B cell (primary cell): ENCODE measurements around the gene HSPB9. TPM values are rescaled to one million over a fixed set of nuclear protein-coding genes. Genes with fewer than 3 reads are reported as not detected.

ENCODE experiments used
- ATAC-seq: fragments of 200-7000 bp; cut with Tn5 transposase; one replicate; pipeline ENCODE4 v1.10.0; 2021; ENCODE audit warnings: low read depth, mild to moderate bottlenecking, moderate number of reproducible peaks, moderate library complexity
- CTCF ChIA-PET: fragments of 350-600 bp; sonication (Branson Sonifier 250); formaldehyde crosslinking; loops from one replicate; lab custom pipeline; 2021; ENCODE audit warnings: antibody characterized with exemption, inconsistent platforms; lab: Charles Lee
- POLR2A ChIA-PET: fragments of 350-600 bp; sonication (Branson Sonifier 250); formaldehyde crosslinking; loops from one replicate; lab custom pipeline; 2021; ENCODE audit warnings: antibody characterized with exemption; lab: Charles Lee
- DNase-seq: peaks from one replicate; pipeline ENCODE4 v3.0.0; 2013
- H2AFZ ChIP-seq: 2 replicates; pipeline ENCODE4 v1.6.1; 2012; ENCODE audit warnings: mild to moderate bottlenecking, low read depth, low read length; ENCODE audit not compliant: insufficient read depth, poor library complexity, severe bottlenecking
- H3K27ac ChIP-seq, 2 donors: 1 replicate in 1 of 2; 2 replicates in 1 of 2; pipeline ENCODE4 v1.5.1; 2012 to 2013; ENCODE audit warnings: low read length in 2 of 2, mild to moderate bottlenecking in 2 of 2, moderate library complexity in 1 of 2
- H3K27me3 ChIP-seq, 4 experiments: fragments of 200-600 bp in 1 of 4; sonication (generic) in 1 of 4; replicated peaks in 1 of 4; 1 replicate in 2 of 4; 2 replicates in 2 of 4; pipeline versions ENCODE4 v1.6.1 to v1.7.0; 2013 to 2016; ENCODE audit warnings: low read length in 3 of 4, mild to moderate bottlenecking in 2 of 4, mixed read lengths in 1 of 4, moderate library complexity in 1 of 4; ENCODE audit not compliant: insufficient read depth in 4 of 4, control insufficient read depth in 3 of 4; ENCODE audit errors: control extremely low read depth in 1 of 4
- H3K36me3 ChIP-seq, 2 experiments: replicated peaks in 1 of 2; 1 replicate in 1 of 2; 2 replicates in 1 of 2; pipeline versions ENCODE4 v1.6.1 to v1.7.1; 2013; ENCODE audit warnings: low read length in 1 of 2; ENCODE audit not compliant: insufficient read depth in 2 of 2, control insufficient read depth in 1 of 2; ENCODE audit errors: control extremely low read depth in 1 of 2, extremely low read depth in 1 of 2
- H3K4me1 ChIP-seq, 2 donors: fragments of 200-600 bp in 1 of 2; sonication (generic) in 1 of 2; 1 replicate in 1 of 2; 2 replicates in 1 of 2; pipeline versions ENCODE4 v1.5.1 to v1.6.1; 2013 to 2017; ENCODE audit warnings: low read length in 2 of 2; ENCODE audit not compliant: control insufficient read depth in 2 of 2, insufficient read depth in 2 of 2
- H3K4me2 ChIP-seq: replicated peaks from 2 replicates; pipeline ENCODE3; 2012; ENCODE audit warnings: mild to moderate bottlenecking, low read depth, low read length; ENCODE audit not compliant: poor library complexity, severe bottlenecking
- H3K4me3 ChIP-seq, 5 experiments: fragments of 200-600 bp in 1 of 5; sonication (generic) in 1 of 5; 1 replicate in 3 of 5; 2 replicates in 2 of 5; pipeline versions ENCODE4 v1.5.1 to v1.7.0; 2011 to 2016; ENCODE audit warnings: low read length in 4 of 5, mild to moderate bottlenecking in 4 of 5, low read depth in 2 of 5, control low read depth in 1 of 5, moderate library complexity in 1 of 5; ENCODE audit not compliant: insufficient read depth in 1 of 5; ENCODE audit errors: control extremely low read depth in 1 of 5, extremely low read depth in 1 of 5
- H3K79me2 ChIP-seq: fragments of 200-600 bp; sonication (generic); one replicate; pipeline ENCODE4 v1.6.0; 2016; ENCODE audit warnings: low read length; ENCODE audit not compliant: control insufficient read depth, insufficient read depth
- H3K9ac ChIP-seq: fragments of 200-600 bp; sonication (generic); 2 replicates; pipeline ENCODE4 v1.6.1; 2017; ENCODE audit warnings: mild to moderate bottlenecking, low read length, moderate library complexity
- H3K9me3 ChIP-seq, 3 donors: one replicate each; pipeline versions ENCODE4 v1.6.1 to v1.7.1; 2013; ENCODE audit warnings: low read length in 2 of 3; ENCODE audit not compliant: control insufficient read depth in 2 of 3, insufficient read depth in 1 of 3; ENCODE audit errors: control extremely low read depth in 1 of 3
- H4K20me1 ChIP-seq: 2 replicates; pipeline ENCODE4 v1.6.0; 2012; ENCODE audit warnings: mild to moderate bottlenecking, low read length; ENCODE audit not compliant: insufficient read depth, control insufficient read depth, poor library complexity, severe bottlenecking
- H3K27ac Mint-ChIP-seq: one replicate; pipeline ENCODE4 v1.8.0; 2021; ENCODE audit warnings: mixed read lengths
- H3K27me3 Mint-ChIP-seq: one replicate; pipeline ENCODE4 v1.8.0; 2021; ENCODE audit warnings: mixed read lengths
- H3K4me1 Mint-ChIP-seq: one replicate; pipeline ENCODE4 v1.8.0; 2021; ENCODE audit warnings: mixed read lengths
- H3K4me3 Mint-ChIP-seq: one replicate; pipeline ENCODE4 v1.8.0; 2021; ENCODE audit warnings: mixed read lengths
- H3K9me3 Mint-ChIP-seq: one replicate; pipeline ENCODE4 v1.8.0; 2022; ENCODE audit warnings: mixed read lengths; ENCODE audit not compliant: insufficient read depth
- CTCF ChIP-seq: fragments of 200-600 bp; IDR thresholded peaks from one replicate; pipeline ENCODE4 v1.8.0; 2022; ENCODE audit warnings: antibody characterized with exemption, mild to moderate bottlenecking
- EZH2 ChIP-seq: IDR thresholded peaks from 2 replicates; pipeline ENCODE4 v1.6.1; 2012; ENCODE audit warnings: borderline replicate concordance, low read depth, mild to moderate bottlenecking, moderate library complexity, low read length; ENCODE audit not compliant: insufficient read depth, poor library complexity, severe bottlenecking
- WGBS: methylation state at CpG from one replicate; pipeline ENCODE4 v1.1.5; 2013; ENCODE audit warnings: missing lambda C conversion rate; ENCODE audit not compliant: insufficient coverage; 5-methylcytosine and 5-hydroxymethylcytosine counted together
- intact Hi-C: fragments of 100-400 bp; cut with micrococcal nuclease; formaldehyde crosslinking; loops from one replicate; pipeline ENCODE4 v1.10.0; 2022
- polyA plus RNA-seq: library from polyadenylated mRNA; depleted of rRNA; stranded (reverse); fragments of >200 nt; gene quantifications from 2 replicates; pipeline ENCODE4 v1.2.3, GENCODE V29; 2012
- total RNA-seq, 2 donors: library from RNA; stranded (reverse); fragments of 120-200 nt in 1 of 2; gene quantifications; 1 replicate in 1 of 2; 2 replicates in 1 of 2; pipeline versions ENCODE4 v1.2.3 to v1.2.4, GENCODE V29; 2013 to 2022

Gene HSPB9
- total and polyA plus RNA-seq, 2 donors (not counting 1 experiment from before 2014, with no cell fraction given), result 0.09 TPM; not detected in 1

GRCh38 chr17:42120770-42121769 is 1.5 kb upstream of the HSPB9 start, which contains the start of gene KAT2A:
Gene KAT2A (minus strand): TSS chr17:42121367. CDS start chr17:42121304, 63 bp downstream.
- Histone ChIP-seq H3K36me3 (peaks cover 0 to 27% of the 10 kb centered on the region in 2 experiments), H3K4me2 (peak within 1 kb of the TSS; percentile 89), H3K79me2 (peaks cover 4% of the 10 kb centered on the region), H3K27me3 (no peaks in the 10 kb centered on the region), H3K9ac (peak within 1 kb of the TSS; percentile 70), H3K4me1 (peaks cover 14 to 26% of the 10 kb centered on the region in 2 donors), H3K27ac (no peak within 1 kb of the TSS), H4K20me1 (no peaks in the 10 kb centered on the region), H3K9me3 (no peaks in the 10 kb centered on the region), H2AFZ (peak within 1 kb of the TSS; percentile 84), H3K4me3 (peak within 1 kb of the TSS in 4 of 5 experiments; percentile 40 to 79 (median 58))
- Mint-ChIP-seq H3K4me3 (peak within 1 kb of the TSS; percentile 72), H3K9me3 (no peaks in the 10 kb centered on the region), H3K27ac (peak within 1 kb of the TSS; percentile 59), H3K27me3 (no peaks in the 10 kb centered on the region), H3K4me1 (peaks cover 28% of the 10 kb centered on the region)
- no peak for TF ChIP-seq CTCF
- no peak for TF ChIP-seq EZH2
- intact Hi-C loops, result loop anchor here (1.0 kb wide), 3 partner anchors 12 to 155 kb away; partner anchors contain the start of gene CNP
- ChIA-PET POLR2A (interaction anchor here (0.6 to 1.7 kb wide), 12 partner anchors 9 to 1578 kb away, joined by 3 to 8 read pairs (median 4); partner anchors contain the start of genes CNP, DHX58, DNAJC7 and ODAD4), CTCF (interaction anchor here (0.6 to 7.0 kb wide), 14 partner anchors 10 to 158 kb away, joined by 3 to 104 read pairs (median 5); partner anchors contain the start of genes CNP and NKIRAS2)
- WGBS, result 0% methylated on average over 38 of the region's 57 CpGs
- ATAC-seq, result peak; percentile 89
- DNase-seq, result peak; percentile 82
